Lung (tissue), 12 donors: ENCODE measurements around the gene CAP1. TPM values are rescaled to one million over a fixed set of nuclear protein-coding genes. Genes with fewer than 3 reads are reported as not detected.

ENCODE experiments used
- ATAC-seq: fragments of 200-7000 bp; cut with Tn5 transposase; one replicate; pipeline ENCODE4 v1.9.1; 2020; ENCODE audit warnings: moderate number of reproducible peaks; ENCODE audit not compliant: insufficient read depth, low FRiP score
- DNase-seq, 3 donors: peaks; one replicate each; pipeline ENCODE4 v3.0.0-alpha.2; 2013 to 2017
- H3K27ac ChIP-seq, 2 donors: one replicate each; pipeline ENCODE4 v1.5.1; 2013; ENCODE audit warnings: mild to moderate bottlenecking in 2 of 2, moderate library complexity in 2 of 2, control low read depth in 1 of 2, inconsistent platforms in 1 of 2, low read depth in 1 of 2, low read length in 1 of 2
- H3K27me3 ChIP-seq, 3 donors: one replicate each; pipeline ENCODE4 v1.5.1; 2013; ENCODE audit warnings: low read length in 2 of 3; ENCODE audit not compliant: control insufficient read depth in 3 of 3, insufficient read depth in 3 of 3
- H3K36me3 ChIP-seq, 4 donors: one replicate each; pipeline ENCODE4 v1.5.1; 2013; ENCODE audit warnings: low read length in 4 of 4, mild to moderate bottlenecking in 1 of 4, moderate library complexity in 1 of 4; ENCODE audit not compliant: control insufficient read depth in 4 of 4, insufficient read depth in 4 of 4
- H3K4me1 ChIP-seq, 5 donors: one replicate each; pipeline ENCODE4 v1.5.1; 2013; ENCODE audit warnings: low read length in 5 of 5, mild to moderate bottlenecking in 2 of 5, moderate library complexity in 1 of 5; ENCODE audit not compliant: control insufficient read depth in 5 of 5, insufficient read depth in 5 of 5
- H3K4me3 ChIP-seq: one replicate; pipeline ENCODE4 v1.5.1; 2013; ENCODE audit warnings: mild to moderate bottlenecking, control low read depth, moderate library complexity
- H3K9ac ChIP-seq, 2 donors: one replicate each; pipeline ENCODE4 v1.5.1; 2013; ENCODE audit warnings: low read length in 2 of 2, control low read depth in 1 of 2; ENCODE audit not compliant: insufficient read depth in 1 of 2
- H3K9me3 ChIP-seq, 4 donors: one replicate each; pipeline ENCODE4 v1.5.1; 2013; ENCODE audit warnings: low read length in 3 of 4, mild to moderate bottlenecking in 1 of 4, moderate library complexity in 1 of 4; ENCODE audit not compliant: control insufficient read depth in 4 of 4, insufficient read depth in 3 of 4
- CTCF ChIP-seq: IDR thresholded peaks from 2 replicates; pipeline ENCODE4 v1.5.1; 2012; ENCODE audit warnings: mild to moderate bottlenecking; ENCODE audit errors: control extremely low read depth, extremely low read depth
- WGBS, 2 donors: extraction: QIAGEN DNeasy Blood & Tissue Kit; methylation state at CpG; one replicate each; pipeline ENCODE4 v1.1.7; 2013; 5-methylcytosine and 5-hydroxymethylcytosine counted together
- polyA plus RNA-seq, 2 donors: library from polyadenylated mRNA; stranded (reverse); fragments of 200-250 nt; gene quantifications; one replicate each; pipeline ENCODE4 v1.2.1, GENCODE V29; 2013
- total RNA-seq, 2 donors: library from RNA; depleted of rRNA in 1 of 2; stranded (reverse); fragments of >200 nt in 1 of 2; gene quantifications; one replicate each; pipeline ENCODE4 v1.2.1, GENCODE V29; 2014 to 2021
- donor health status: control.
- donor health status: control.
- donor health status: Bipolar disorder and iron deficiency.
- donor health status: healthy.
- donor health status: DM: yes; HTN: yes; CAD: no.

The CAP1 gene
- total and polyA plus RNA-seq, 4 donors: 109 to 454 (median 285) TPM

GRCh38 chr1:40059338-40059959, 18.9 kb downstream of the CAP1 start:
- WGBS, 2 donors: 8 to 22% methylated on average over 4 of the region's 4 CpGs
- Histone ChIP-seq H3K9ac (no peak overlapping the region), H3K4me1 (peaks cover 0 to 35% (median 3%) of the 10 kb centered on the region in 5 donors), H3K4me3 (no peak overlapping the region), H3K27ac (peak overlapping the region; percentile 68 to 87), H3K27me3 (no peaks in the 10 kb centered on the region), H3K9me3 (no peaks in the 10 kb centered on the region), H3K36me3 (peaks cover 20 to 26% (median 24%) of the 10 kb centered on the region in 4 donors)
- ATAC-seq (peak; percentile 38), DNase-seq (no peak)
- no peak for TF ChIP-seq CTCF

- Histone ChIP-seq H3K27ac (peak overlapping the region in 1 of 2 donors; percentile 87), H3K4me3 (no peak overlapping the region), H3K36me3 (peaks cover 26 to 33% (median 31%) of the 10 kb centered on the region in 4 donors), H3K9ac (no peak overlapping the region), H3K27me3 (no peaks in the 10 kb centered on the region), H3K4me1 (peaks cover 0 to 35% (median 3%) of the 10 kb centered on the region in 5 donors), H3K9me3 (no peaks in the 10 kb centered on the region)
- no peak for TF ChIP-seq CTCF
- no peak for DNase-seq
- WGBS, 2 donors: 19 to 35% methylated on average over 7 of the region's 7 CpGs
- no peak for ATAC-seq
These were observed 19.6 kb downstream of the CAP1 start for GRCh38 chr1:40059960-40060750.

- no peaks in the 10 kb centered on the region for H3K9me3 ChIP-seq
- H3K27me3 ChIP-seq: no peaks in the 10 kb centered on the region
- WGBS, 2 donors: 36 to 73% methylated on average over 2 of the region's 2 CpGs
- H3K4me3 ChIP-seq: no peak overlapping the region
- no peak overlapping the region for H3K9ac ChIP-seq
- peaks cover 48 to 73% (median 64%) of the 10 kb centered on the region in 4 donors for H3K36me3 ChIP-seq
- peaks cover 0 to 15% (median 0%) of the 10 kb centered on the region in 5 donors for H3K4me1 ChIP-seq
- peak overlapping the region in 1 of 2 donors; percentile 52 for H3K27ac ChIP-seq
- no peak for ATAC-seq
- DNase-seq: no peak
- no peak for TF ChIP-seq CTCF
These were observed 24.4 kb downstream of the CAP1 start for GRCh38 chr1:40064797-40065499.
